Measurements from ENCODE around the gene DOC2A.

DOC2A gene

DNA sequence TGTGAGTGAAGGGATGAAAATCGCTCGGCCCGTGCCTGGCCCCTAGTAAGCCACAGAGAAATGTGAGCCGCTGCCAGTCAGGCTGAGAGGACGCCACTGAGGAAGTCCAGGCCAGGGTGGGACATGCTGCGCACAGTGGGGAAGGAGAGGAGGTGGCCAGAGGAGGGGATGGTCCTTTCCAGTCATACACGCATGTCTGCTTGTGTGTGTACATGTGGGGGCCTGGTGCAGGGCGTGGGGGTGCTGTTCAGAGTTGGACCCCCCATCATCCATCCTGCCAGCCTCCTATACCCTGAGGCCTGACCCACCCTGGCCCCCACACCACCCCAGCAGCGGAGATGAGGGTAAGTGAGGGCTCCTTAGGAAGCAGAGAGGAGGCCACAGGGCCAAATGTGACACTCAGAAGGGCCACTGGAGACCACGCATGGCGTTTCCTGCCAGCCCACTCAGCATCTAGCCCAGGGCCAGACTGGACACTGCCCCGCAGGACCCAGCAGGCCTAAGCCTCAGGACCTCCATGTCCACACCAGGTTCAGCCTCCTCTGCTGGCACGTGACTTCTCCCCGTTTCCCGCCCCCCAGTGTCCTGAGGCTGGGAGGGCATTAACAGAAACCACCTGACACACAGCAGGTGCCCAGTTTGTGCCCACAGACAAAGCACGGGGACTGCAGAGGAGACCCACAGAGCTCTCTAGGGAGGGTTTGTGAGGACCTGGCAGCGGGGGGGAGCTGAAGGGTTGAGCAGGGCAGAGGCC is 7.0 kb downstream of the DOC2A start:
- no peak for DNase-seq

DNA sequence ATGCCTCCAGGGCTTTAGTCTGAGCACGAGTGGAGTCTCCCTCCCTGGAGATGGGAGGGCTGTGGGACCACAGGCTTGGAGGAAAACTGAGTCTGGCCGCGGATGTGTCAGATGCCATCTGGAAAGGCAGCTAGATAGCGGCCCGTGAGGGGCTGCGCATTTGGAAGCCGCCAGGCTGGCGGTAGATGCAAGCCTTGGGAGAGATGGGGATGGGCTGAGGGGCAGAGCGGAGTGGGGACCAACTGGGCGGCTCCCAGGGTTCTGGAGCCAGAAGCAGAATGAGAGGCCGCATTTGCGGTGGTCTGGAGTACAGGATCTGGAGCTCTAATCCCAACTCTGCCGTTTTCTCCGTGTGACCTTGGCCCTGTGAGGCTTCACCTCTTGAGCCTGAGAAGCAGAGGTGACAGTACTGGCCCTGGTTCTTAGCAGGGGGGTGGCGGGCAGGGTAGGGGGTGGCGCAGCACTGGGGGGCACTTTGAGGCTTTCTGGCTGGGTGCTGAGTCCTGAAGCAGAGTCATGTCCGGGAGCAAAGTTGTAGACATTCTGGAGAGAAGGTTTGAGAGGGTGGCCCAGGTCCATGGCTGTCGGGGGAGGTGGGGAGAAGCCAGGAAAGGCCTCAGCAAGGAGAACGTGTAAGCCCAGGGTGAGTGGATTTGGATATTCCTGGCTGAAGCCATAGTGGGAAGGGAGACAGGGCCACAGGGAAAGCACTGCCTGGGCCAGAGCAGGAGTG is 8.0 kb downstream of the DOC2A start:
- no peak for DNase-seq

DNA sequence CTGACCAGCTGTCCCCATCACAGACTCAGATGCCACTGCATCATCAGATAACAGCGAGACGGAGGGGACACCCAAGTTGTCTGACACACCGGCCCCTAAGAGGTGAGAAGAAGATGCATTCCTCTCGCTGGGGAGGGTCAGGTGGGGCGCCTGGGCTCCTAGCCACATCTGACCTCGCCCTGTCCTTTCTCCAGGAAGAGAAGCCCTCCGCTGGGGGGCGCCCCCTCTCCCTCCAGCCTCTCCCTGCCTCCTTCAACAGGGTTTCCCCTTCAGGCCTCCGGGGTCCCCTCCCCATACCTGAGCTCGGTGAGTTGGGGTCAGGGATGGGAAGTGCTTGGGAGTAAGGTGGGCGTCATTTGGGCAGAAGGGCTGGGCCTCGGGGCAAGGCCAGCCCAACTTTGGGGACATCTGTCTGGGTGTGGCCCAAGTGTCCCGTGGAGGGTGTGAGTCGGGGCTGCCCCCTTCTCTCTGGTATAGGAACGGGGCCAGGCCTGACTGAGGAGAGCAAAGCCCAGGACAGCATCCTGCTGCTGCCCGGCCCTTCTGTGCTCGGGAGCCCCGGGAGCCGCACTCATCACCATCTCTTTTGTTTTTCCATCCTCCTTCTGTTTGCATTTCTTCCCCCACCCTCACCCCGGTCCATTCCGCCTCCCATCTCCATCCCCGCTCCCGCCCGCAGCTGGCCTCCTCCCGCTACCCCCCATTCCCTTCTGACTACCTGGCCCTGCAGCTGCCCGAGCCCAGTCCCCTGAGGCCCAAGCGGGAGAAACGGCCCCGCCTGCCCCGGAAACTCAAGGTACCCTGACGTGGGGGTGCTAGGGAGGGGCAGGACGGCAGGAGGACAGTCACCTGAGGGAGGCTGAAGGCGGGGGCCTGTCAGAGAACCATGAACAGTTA is 9.8 kb downstream of the DOC2A start:
- DNase-seq = no peak

DNA sequence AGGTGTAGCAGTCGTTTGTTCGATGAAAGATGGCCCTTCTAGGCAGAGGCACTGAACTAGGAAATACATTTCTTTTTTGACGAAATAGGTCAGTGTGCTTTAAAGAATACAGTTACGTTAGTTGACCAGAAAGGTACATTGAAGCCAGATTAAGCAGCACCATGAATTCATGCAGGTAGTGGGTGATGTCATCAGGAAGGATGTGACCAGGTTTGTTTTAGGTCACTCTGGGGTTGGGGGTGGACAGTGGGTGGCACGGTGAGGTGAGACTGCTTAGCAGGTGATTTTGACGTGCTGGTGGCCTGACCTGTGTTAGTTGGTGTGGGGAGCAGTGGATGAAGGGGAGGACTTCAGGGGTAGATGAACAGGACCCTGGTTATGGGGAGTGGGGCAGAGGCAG is 11.2 kb downstream of the DOC2A start:
- DNase-seq = no peak

DNA sequence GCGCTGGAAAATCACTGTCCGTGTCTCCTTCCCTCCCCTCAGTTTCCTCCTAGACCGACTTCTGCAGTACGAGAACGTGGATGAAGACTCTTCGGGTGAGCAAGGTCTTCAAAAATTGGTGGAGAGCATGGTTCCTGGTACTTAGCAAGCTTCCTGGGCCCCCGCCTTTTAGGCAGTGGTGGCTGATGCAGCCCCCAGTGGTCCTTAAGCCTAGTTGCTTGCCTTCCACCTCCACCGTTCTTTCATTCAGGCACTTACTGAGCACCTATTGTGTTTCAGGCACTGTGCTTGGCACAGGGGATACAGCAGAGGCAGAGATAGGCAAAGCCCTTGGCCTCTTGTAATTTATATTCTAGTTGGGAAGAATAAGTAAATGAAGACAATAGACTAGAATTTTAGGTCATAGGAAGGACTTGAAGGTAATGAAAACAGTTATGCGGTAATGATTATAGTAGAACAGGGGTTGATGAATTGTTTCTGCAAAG is 14.0 kb downstream of the DOC2A start:
- no peak for DNase-seq

DNA sequence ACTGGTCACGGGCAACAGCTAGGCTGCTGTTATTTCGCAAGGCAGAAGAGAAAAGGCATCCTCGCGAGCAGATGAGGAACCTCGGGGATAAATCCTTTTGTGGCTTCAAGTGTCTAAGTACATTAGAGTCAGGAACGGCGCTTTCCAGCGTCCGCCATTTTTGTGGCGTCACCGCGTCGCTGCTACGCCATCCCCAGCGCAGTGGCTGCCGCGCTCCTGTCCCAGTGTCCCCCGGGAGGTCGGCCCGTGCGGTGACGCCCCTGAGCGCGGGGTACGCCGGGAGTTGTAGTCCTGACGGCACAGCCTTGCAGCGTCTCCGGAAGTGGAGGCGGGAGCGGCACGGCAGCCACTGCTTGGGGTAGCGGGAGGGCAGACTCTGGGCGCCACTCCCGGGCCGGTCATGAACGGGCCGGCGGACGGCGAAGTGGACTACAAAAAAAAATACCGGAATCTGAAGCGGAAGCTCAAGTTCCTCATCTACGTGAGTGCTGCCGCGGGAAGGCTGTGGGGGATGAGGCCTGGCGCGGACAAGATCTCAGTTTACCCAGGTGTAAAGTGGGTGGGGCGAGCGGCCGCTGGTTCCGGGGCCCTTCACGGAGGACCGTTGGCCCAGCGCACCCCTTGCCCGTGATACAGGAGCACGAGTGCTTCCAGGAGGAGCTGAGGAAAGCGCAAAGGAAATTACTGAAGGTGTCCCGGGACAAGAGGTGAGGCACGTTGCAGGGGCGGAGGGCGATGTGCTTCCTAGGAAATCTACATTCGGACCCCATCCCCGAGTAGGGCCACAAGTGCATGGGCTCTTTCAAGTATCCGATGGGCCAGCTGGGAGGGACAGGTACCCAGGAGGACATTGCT is 14.7 kb downstream of the DOC2A start, which contains the start of gene INO80E:
INO80E (plus strand) TSS at position 331 of the 855 bp plus-strand sequence; CDS start at position 401, 70 bp downstream.
- DNase-seq = peak; percentile 99

DNA sequence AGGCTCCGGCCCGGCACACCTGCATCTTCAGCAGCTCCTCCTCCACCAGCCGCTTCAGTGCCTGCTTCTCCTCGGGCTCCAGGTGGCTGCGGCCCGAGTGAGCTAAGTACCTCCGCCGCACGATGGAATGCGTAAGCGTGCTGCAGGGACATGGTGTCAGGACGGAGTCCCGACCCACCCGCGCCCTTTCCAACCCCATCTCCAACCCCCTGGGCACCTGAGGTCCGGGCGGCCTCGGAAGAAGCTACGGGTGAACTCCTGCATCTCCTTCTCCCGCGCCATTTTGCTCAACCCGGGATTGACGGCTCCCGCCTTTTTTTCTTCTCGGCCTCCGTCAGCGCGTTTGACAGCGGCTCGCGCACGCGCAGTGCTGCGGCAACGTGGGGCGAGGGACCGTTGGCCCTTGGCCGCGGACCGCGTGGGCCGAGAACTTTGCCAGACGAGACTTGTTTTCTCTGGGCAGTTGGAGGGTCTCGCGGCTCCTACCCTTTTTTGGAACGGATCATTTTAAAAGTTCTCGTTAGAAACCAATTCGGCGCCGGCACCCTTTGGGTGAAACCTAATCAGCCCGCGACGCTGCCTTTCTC is 15.4 kb downstream of the DOC2A start, which contains the start of gene HIRIP3:
HIRIP3 (minus strand) TSS at position 294 of the 587 bp plus-strand sequence; CDS start at position 282, 12 bp downstream.
- peak; percentile 84 for DNase-seq

DNA sequence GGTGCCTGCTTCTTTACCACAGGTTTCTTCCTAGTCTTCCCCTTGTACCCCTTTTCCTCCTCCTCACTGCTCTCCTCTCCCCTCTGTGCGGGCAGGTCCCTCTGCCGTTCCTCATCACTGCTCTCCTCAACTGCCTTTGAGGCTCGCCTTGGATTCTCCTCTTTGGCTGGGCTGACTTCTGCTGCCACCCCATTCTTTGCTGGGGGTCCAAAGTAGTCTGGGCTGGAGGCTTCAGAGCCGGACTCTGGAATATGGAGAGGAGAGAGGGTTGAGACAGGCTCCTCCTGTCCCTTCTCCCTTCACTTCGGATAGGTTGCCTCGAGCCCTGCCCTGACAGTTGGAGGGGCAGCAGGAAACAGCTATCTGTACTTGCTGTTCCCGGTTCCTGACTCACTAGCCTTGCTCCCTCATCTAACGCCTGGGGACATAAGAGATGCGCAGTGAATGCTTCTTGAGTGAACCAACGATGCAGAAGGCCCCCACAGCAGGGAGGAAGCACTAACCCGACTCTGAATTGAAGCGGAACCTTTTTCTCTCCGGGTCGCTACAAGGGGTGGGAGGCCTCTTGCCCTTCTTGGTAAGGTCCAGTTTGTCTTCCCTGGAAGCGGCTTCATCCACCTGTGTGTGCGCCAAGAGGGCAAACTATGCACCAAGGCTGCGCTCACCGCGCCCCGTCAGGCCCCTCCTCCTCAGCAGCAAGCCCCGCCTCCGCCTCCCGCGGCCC is 16.1 kb downstream of the DOC2A start:
- peak; percentile 74 for DNase-seq

DNA sequence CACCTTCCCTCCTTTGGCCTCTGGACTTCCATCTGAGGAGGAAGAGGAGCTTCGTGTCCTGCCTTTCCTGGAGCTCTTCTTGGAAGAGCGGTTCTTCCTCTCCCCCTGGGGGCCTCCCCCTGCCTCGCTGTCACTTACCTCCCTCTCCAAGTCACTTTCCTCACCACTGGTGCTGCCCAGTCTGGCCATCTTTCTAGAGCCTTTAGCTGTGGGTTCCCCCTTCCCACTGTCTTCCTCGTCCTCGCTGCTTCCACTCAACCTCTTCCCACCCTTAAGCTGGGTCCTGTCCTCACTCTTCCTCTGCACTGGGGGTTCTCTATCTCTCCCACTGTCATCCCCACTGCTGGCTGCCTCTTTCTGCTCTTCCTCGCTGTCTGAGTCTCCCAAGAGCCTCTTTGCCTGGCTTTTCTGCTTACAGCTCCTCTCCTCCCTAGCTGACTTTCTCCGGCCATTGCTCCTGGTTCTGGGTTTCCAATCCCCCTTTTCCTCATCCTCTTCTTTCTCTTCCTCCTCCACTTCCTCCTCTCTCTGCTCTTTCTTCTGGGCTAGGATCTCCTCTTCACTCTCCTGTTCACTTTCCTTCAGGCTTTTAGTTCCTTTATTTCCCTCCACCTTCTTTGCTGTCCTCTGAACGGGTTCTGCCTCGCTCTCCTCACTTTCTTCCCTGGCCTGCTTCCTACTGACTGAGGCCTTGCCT is 16.8 kb downstream of the DOC2A start:
- no peak for DNase-seq

DNA sequence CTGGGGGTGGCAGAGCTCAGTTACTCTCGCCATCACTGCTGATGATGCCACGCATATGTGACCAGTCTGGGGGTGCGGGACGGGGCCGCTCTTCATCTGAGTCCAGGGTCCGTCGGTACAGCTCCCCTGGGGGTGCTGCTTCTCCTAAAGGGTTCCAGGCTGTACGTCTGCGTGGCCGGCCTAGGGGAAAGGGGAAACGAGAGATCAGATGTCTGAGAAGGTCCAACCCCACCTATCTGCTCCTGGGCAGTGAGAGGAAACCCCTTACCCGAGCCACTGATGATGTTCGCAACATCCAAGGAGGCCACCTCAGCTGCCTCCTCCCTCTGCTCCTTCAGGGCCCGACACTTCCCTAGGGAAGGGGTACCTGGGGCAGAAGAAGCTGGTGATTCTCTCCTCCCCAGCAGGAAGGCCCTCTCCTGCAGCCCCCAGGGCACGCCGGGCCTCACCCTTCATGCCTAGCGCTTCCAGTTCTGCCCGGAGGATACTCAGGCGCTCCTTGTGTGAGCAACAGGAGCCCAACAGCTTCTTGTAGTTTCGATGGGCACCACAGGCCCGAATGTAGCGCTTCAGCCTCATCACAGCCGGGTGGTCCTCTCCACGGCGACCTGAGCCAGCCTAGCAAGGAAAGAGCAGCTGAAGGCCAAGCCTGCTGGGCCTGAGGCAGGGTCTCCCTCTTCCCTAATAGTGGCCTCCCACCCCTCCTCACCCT is 17.5 kb downstream of the DOC2A start:
- no peak for DNase-seq

DNA sequence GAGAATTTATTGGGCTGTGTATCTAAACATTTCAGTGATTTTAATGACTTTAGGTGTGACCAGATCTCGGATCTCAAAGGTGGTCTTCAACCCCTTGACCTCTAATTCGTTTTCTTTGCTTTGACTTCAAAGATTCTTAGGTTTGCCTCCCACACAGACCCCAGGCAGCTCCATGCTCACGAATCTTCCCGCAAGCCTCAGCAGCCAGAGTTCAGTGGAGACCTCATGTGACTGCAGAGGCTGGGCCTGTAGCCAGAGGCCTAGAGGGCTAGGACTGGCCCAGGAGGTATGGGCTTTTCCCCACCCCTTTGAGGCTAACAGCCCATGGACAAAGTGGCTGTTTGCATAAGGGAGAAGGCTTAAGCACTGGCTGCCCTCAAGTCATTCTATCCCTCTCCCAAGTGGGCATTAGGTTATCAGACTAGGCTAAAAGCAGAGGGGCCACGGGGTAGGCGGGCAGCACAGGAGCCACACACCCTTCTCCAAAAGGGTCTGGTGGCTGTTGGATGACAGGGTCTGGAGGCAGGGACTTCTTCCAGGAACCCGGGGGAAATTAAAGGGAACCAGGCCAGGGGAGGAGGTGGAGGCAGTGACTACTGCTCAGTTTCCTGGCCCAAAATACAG is 18.4 kb downstream of the DOC2A start:
- no peak for DNase-seq

DNA sequence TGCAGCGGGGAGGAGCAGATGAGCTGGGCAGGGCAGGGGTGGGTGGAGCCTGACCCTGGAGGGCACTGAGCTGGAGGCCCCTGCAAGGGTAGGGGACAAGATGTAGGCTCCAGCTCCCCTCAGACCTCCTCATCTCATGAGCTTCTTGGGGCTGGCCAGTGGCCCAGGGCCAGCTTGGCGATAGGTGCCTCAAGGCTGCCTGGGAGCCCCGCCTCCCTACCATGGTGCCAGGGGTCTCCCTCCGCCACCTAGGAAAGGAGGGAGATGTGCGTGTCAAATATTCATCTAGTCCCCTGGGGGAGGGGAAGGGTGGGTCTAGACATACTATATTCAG is 19.3 kb downstream of the DOC2A start:
- no peak for DNase-seq

DNA sequence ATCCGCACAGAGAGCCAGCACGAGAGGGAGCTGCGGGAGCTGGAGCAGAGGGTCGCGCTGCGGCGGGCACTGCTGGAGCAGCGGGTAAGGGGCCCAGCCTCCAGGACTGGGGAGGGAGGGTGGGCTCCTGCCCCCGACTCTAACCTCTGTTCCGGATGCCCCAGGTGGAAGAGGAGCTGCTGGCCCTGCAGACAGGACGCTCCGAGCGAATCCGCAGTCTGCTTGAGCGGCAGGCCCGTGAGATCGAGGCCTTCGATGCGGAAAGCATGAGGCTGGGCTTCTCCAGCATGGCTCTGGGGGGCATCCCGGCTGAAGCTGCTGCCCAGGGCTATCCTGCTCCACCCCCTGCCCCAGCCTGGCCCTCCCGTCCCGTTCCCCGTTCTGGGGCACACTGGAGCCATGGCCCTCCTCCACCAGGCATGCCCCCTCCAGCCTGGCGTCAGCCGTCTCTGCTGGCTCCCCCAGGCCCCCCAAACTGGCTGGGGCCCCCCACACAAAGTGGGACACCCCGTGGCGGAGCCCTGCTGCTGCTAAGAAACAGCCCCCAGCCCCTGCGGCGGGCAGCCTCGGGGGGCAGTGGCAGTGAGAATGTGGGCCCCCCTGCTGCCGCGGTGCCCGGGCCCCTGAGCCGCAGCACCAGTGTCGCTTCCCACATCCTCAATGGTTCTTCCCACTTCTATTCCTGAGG is 19.8 kb downstream of the DOC2A start:
- DNase-seq = no peak

DNA sequence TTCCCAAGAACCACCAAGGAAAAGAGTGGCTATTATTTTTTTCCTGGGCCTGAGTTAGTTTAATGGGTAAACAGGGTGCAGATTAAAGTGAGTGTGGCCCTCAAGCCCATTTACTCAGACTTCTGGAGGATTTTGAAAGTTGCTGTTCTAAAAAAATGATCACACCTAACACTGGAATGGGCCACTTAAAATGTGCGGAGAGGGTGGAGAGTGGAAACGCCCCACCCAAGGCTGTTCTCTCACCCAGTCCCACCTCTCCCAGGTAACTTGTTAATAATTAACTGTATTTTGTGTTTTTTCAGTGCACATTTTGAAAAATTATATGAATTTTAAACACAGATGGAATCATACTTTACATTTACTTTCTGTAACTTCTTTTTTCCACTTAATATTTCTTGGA is 20.8 kb downstream of the DOC2A start:
- no peak for DNase-seq

DNA sequence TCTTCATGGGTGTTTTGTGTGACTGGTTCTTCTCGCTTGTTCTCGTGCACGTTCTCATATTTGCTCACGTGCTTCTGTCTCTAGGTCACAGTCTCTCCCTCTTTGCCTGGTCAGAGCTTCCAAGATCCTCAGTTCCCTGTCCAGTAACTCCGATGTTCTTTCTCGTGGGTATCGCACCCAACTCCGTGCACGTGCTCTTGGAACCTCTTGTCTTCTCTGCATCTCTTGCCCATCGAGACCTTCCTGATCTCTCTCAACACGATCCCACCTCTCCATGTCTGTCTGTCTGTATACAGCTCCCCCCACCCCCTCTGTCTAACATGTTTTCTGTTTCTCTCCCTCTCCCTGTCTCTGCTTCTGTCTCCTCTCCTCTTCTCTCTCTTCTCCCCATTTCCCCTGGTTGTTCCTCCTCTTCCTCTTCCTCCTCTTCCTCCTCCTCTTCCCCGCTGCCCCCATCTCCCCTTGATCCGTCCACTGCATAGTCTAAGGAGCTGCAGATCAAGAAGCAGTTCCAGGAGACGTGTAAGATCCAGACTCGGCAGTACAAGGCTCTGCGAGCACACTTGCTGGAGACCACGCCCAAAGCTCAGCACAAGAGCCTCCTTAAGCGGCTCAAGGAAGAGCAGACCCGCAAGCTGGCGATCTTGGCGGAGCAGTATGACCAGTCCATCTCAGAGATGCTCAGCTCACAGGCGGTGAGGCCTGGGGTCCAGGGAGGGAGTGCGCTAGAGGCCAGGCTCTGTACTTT is 21.5 kb downstream of the DOC2A start:
- no peak for DNase-seq

DNA sequence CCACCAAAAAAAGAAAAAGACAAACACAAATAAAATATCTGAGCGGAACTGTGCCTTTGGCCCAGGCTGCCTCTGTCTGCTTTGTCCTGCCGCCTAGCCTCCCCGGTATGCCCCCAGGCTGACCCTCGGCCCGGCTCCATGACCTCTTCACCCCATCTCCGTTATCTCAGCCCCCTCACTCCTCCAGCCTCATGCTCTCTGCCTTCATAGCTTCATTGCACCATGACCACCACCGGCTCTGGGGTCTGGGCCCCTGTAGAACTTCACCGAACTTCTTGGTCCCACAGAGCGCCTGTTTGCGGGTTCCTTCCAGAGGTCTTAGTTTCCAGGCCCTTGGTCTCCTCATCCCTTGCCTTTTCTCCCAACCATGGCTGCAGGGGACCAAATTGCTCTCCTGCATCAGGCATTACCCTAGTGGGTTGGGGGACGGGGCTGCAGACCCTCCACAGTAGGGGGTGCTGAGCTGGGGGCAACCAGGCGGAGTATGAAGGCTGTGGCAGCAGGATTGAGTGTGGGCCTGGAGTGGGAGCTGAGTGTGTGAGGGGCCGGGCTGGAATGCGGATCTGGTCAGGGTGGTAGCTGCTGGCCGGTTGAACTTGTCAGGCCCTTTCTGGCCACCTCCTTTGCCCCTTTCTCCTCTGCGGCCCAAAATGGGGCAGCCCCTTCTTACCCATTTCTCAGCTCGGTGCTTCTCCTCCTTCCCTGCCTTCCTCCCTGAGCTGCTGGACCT is 22.3 kb downstream of the DOC2A start:
- DNase-seq = no peak
